Activated CD4-positive, alpha-beta T cell treated with anti-CD3 and anti-CD28 coated beads, Interleukin-10, Interleukin-2, amounts not matched to agents 100 ng/mL and 50 ng/mL, durations not matched to agents 16 hours and 8 hours (primary cell): ENCODE data around the gene UNKL.

ENCODE experiments used
- DNase-seq: peaks from one replicate; pipeline ENCODE4 v3.0.0-alpha.2; 2020

The UNKL gene

DNA sequence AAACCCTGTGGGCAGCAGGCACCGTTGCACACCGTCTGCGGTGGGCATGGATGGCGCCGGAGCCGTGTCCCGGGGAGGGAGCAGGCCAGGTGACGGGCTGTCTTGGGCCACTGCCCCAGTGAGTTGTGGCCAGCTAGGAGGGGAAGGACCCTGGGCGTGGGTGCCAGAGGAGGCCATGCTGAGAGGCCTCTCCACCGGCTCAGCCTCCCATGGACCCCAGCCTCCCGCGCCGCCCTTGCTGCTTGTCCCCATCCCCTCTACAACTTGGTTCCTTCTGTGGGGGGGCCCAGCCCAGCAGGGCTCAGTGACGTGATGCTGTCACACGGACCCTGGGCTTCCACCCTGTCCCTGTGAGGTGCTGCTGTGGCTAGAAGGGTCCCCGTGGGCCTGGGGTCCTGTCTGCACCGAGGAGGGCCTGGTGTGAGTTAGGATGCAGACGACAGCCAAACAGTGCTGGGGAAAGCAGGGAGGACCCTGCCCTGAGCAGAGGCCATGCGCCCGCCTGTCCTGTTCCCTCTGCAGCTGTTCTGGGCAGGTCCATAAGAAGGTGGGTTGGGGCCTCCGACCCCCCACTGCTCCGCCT, 93.8 kb downstream of the UNKL start:
- DNase-seq = no peak

DNA sequence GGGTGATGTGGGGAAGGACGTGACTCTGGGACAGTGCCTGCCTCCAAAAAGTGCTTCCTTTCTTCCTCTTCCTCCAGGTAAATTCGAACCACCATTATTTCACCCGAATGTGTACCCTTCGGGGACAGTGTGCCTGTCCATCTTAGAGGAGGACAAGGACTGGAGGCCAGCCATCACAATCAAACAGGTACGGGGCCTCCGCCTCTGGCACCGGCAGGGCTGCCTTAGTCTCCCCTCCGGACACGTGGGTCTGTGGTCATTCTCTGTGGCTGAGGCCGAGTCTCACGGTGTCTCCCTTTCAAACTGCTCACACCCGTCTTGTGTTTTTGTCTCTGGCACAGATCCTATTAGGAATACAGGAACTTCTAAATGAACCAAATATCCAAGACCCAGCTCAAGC, 94.4 kb downstream of the UNKL start:
- no peak for DNase-seq

DNA sequence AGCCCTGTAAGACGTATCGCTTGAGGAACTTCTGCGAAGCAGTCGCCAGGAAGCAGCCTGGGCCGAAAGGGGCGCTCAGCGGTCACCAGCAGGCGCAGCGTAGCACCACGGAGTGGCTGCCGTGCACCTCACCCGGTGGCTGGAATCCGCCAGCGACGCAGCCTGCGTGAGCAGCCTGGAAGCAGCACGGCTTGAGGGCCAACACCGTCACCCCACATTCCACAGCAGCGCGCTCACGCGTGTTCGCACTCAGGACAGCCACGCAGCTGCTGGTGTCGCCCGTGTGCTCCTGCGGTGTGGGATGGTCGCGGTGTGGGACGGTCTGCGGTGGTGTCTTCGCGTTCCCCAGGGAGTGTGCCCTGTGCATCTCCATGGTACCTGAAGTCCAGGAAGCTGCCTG, 95.5 kb downstream of the UNKL start:
- DNase-seq = no peak

DNA sequence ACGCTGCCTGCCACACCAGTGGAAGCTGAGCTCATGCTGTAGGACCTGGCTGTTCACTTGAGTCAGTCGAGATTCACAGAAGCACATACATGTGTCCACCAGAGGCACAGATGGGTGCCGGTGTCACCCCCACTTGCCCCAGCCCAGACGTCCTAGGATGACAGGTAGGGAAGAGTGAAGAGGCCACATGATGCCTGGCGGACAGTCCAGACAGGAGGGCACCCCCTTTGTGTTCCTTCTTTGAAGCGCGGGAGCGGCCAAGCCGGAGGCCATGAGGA, 96.3 kb downstream of the UNKL start:
- DNase-seq = no peak

DNA sequence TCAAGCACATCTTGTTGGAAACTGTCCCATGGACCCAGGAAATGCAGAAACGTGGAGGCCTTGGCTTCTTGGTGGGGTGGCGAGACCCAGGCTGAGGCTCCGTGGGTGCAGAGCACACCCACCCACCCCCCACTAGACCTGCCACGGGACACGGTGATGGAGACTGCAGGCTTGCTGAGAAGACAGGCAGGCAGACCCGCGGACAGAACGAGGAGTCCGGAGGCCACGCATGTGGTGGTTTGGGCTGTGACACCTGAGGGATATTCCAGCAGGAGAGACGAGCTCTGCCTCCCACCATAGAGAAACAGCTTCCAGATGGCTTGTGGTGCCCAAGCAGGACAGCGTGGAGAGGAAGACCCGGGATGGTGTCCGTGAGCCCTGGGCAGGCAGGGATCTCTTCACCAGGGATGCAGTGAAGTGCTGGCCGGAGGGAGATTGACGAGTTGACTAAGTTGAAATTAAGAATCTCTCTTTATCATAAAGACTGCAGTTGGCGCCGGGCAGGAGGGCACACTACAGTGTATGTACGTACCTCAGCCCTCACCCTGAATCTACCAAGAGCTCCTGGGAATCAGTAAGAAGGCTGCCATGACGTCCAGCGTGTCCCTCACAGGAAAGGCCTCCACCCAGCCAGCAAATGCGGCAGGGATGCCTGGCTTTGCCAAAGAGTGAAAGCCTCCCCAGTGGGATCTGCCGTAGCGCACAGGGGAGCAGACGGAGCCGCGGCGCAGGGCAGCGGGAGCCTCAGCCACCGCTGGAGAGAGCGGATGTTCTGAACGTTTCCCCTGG, 96.8 kb downstream of the UNKL start:
- no peak for DNase-seq

DNA sequence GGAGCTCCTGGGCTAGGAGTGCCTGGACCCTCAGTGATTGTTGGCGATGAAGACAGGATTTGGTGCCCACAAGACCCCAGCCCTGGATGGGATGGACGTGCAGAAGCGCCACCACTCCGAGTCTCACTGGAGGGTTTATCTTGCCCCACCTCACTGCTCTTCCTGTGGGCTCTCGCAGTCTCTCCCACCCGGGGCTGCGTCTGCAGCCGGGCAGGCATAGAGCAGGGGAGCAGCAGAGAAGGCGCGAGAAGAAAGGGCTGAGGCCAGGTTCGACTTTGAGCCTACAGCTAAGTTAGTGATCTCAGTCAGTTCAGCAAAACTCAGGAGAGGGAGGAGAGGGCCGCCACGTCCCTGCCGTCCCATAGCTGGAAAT, 98.5 kb downstream of the UNKL start:
- no peak for DNase-seq

DNA sequence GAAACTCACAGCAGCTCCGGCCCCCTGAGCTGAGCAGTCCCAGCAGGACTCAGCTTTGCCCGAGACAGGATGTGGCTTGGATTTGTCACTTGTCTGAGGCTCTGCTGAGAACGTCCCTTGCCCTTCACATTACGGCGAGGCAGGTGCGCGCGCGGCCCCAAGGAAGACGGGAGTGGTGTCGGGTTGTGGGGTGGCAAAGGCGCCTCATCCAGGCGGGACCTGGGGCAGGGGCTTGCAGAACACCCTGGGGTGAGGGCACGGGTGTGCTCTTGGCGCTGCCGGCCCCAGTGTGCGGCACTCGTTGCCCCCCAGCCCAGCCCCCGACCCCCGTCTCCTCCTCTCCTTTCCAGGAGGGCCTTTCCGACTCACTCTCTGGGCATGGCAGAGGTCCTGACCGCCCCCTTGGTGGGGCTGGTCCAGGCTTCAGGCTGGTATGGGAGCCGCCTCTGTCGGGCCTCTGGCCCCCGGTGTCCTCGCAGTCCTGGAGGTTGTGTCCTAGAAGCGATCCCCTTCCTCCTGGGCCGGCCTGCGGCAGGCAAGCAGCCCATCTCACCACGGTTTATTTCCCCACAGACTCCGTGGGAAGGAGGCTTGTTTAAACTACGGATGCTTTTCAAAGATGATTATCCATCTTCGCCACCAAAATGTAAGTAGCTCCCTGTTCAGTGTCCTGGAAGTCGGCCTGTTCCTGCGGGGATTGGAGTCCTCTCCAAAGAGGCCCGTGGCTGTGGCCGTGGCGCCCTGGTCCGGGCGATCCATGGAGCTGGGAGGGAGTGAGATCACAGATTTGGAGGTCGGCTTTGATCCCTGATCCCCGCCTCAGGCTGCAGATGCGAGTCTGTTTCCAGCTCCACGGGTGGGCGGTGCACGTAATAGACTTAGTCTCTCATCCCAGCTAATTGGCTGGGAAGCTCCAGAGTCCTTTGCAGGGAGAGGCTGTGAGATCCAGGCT, 99.1 kb downstream of the UNKL start:
- no peak for DNase-seq

DNA sequence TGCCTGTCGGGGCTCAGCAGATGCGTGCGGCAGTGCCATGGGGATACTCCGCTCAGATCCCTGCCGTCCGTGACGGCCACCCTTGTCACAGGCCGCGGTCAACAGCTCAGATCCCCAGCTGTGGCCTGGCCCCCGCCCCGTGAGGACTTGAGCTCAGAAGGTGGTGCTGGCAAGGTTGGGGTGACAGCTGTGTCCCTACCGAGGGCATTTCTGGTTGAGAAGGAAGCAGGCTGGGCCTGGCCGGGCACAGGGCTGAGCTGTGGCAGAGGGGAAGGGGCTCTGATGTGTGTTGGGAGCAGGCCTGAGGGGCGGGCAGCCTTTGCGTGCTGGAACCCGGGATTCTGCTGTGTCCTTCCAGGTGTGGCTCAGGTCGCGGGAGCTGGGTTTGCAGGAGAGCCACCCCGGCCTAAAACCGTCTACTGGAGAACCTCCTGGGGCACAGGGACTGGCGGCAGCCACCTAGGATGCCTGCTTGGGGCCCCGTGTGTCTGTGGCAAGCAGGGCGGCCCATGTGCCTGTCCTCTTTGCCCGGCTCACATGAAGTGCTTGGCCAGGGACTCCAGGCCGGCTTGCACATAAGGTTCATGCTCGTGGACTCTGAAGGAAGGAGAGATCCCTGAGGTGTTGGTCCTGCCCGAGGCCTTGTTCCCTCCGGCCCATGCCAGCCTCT, 100.0 kb downstream of the UNKL start:
- no peak for DNase-seq

DNA sequence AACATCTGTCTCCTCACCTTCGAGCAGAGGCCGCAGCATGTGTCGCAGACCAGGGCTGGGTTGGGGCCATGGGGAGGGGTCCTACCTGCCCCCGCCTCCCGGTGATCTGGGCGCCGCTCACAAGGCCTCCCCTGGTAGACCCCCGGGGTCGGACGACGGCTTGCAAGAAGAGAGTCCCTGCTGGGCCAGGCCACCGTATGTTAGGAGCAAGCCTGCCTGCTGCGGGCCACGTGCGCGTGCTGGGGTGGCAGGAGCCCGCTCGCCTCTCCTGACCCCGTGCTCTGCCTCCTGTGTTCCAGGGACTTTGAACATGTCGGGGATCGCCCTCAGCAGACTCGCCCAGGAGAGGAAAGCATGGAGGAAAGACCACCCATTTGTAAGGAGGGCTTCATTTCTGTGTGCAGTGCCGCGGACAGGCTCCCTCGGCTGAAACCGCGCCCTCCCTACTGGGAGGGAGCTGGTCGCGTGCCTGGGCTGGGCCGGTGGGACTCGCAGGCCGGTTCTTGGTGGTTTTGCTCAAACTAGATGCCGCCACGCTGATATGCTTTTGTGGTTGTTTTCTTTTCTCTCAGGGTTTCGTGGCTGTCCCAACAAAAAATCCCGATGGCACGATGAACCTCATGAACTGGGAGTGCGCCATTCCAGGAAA, 100.7 kb downstream of the UNKL start:
- DNase-seq = no peak
